ENCODE results near the gene EXPH5.

DNA sequence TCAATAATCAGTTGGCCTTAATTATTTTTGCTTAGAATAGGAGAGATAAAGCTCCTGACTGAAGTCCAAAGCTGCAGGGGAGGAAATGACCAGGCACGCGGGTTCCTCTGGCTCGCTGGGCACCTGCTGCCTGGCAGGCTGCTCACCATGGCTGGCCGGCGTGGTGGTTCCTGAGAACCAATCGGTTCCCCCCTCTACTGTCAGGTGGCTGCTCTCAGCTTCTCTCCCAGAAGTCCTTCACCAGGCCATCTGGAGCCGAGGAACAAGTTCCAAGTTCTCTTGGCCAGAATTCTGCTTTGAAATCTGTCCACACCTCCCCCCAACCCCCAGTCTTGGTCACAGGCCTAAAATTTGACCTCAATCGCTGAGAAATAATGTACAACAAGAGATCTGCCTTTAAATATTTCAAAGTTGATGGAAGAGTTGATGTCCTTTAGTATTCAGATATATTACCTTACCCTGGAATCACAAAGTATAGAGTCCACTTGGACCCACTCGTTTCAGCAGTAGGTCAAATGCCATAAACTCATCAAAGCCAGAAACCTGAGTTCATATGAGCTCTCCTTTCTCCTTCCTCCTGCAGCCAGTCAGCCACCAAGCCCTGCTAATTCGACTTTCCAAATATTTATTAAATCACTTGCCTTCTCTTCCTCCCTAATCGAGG lies 25.2 kb downstream of the EXPH5 start:
- TF ChIP-seq, protein P1, sequence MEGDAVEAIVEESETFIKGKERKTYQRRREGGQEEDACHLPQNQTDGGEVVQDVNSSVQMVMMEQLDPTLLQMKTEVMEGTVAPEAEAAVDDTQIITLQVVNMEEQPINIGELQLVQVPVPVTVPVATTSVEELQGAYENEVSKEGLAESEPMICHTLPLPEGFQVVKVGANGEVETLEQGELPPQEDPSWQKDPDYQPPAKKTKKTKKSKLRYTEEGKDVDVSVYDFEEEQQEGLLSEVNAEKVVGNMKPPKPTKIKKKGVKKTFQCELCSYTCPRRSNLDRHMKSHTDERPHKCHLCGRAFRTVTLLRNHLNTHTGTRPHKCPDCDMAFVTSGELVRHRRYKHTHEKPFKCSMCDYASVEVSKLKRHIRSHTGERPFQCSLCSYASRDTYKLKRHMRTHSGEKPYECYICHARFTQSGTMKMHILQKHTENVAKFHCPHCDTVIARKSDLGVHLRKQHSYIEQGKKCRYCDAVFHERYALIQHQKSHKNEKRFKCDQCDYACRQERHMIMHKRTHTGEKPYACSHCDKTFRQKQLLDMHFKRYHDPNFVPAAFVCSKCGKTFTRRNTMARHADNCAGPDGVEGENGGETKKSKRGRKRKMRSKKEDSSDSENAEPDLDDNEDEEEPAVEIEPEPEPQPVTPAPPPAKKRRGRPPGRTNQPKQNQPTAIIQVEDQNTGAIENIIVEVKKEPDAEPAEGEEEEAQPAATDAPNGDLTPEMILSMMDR (conservative IDR thresholded peaks at IDR 0.05; ENCODE audit: low read length) = no peak
- TF ChIP-seq EZH2phosphoT487 (IDR thresholded peaks at IDR 0.05; ENCODE audit: borderline replicate concordance) = no peak
